Right atrium auricular region (tissue), 2 donors: ENCODE measurements around the gene LLGL1. TPM values are rescaled to one million over a fixed set of nuclear protein-coding genes. Genes with fewer than 3 reads are reported as not detected.
A peak's percentile ranks its signal among the peaks of the same experiment; 100 is the strongest.

Experiments used
- DNase-seq: peaks from one replicate; pipeline ENCODE4 v3.0.0-alpha.2; 2019; ENCODE audit warnings: low spot score
- H3K27ac ChIP-seq, 2 donors: fragments of 200-600 bp; sonication (generic); 1 replicate in 1 of 2; 2 replicates in 1 of 2; pipeline ENCODE4 v1.5.1; 2016 to 2019
- H3K27me3 ChIP-seq, 2 donors: fragments of 200-600 bp; sonication (generic); one replicate each; pipeline versions ENCODE4 v1.5.1 to v1.6.0; 2017 to 2019
- H3K36me3 ChIP-seq: fragments of 200-600 bp; sonication (generic); one replicate; pipeline ENCODE4 v1.5.1; 2016
- H3K4me1 ChIP-seq, 2 donors: fragments of 200-600 bp; sonication (generic); one replicate each; pipeline versions ENCODE4 v1.5.1 to v1.6.0; 2017 to 2019
- H3K4me3 ChIP-seq, 2 donors: fragments of 200-600 bp; sonication (generic); 1 replicate in 1 of 2; 2 replicates in 1 of 2; pipeline ENCODE4 v1.5.1; 2017 to 2019; ENCODE audit warnings: mild to moderate bottlenecking in 1 of 2, moderate library complexity in 1 of 2
- H3K9me3 ChIP-seq, 2 donors: fragments of 200-600 bp; sonication (generic); one replicate each; pipeline ENCODE4 v1.5.1; 2019
- total RNA-seq, 2 donors: library from RNA; depleted of rRNA; stranded (reverse); fragments of >200 nt; gene quantifications; one replicate each; pipeline ENCODE4 v1.1.0, GENCODE V29; 2016
- TF ChIP-seq, protein P1 (sequence below), 2 donors: fragments of 200-600 bp; sonication (generic); IDR thresholded peaks; one replicate each; pipeline ENCODE4 v1.5.1; 2019; ENCODE audit warnings: antibody characterized with exemption in 2 of 2

Gene LLGL1
- total RNA-seq, 2 donors from 2014 or later = 12.6 to 16.7 TPM

DNA sequence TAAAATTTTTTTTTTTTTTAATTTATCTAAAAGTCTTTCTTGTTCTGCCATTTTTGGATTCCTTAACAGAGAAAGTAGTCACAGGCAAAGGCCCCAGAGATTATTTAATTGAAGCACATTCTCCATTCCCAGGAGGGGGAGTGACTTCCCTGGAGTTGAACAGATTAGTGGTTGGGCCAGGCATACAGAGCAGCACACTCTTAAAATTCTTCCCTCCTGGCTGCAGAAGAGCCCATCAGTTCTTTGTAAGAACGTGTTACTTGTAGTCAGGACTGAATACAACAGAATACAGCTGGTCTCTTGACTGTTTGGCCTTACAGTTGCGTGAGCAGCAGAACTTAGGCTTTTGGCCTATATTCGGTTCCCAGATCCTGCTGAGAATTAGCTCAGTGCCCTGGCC is 40.0 kb upstream of the LLGL1 start:
- DNase-seq = no peak
- TF ChIP-seq, protein P1, sequence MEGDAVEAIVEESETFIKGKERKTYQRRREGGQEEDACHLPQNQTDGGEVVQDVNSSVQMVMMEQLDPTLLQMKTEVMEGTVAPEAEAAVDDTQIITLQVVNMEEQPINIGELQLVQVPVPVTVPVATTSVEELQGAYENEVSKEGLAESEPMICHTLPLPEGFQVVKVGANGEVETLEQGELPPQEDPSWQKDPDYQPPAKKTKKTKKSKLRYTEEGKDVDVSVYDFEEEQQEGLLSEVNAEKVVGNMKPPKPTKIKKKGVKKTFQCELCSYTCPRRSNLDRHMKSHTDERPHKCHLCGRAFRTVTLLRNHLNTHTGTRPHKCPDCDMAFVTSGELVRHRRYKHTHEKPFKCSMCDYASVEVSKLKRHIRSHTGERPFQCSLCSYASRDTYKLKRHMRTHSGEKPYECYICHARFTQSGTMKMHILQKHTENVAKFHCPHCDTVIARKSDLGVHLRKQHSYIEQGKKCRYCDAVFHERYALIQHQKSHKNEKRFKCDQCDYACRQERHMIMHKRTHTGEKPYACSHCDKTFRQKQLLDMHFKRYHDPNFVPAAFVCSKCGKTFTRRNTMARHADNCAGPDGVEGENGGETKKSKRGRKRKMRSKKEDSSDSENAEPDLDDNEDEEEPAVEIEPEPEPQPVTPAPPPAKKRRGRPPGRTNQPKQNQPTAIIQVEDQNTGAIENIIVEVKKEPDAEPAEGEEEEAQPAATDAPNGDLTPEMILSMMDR (IDR thresholded peaks at IDR 0.05) = no peak
- Histone ChIP-seq H3K36me3 (peaks cover 9% of the 10 kb centered on the region), H3K27me3 (no peaks in the 10 kb centered on the region), H3K4me3 (peak overlapping the region; percentile 85 to 92), H3K9me3 (no peaks in the 10 kb centered on the region), H3K27ac (peak overlapping the region; percentile 92 to 94), H3K4me1 (peaks cover 0 to 72% of the 10 kb centered on the region in 2 donors)

DNA sequence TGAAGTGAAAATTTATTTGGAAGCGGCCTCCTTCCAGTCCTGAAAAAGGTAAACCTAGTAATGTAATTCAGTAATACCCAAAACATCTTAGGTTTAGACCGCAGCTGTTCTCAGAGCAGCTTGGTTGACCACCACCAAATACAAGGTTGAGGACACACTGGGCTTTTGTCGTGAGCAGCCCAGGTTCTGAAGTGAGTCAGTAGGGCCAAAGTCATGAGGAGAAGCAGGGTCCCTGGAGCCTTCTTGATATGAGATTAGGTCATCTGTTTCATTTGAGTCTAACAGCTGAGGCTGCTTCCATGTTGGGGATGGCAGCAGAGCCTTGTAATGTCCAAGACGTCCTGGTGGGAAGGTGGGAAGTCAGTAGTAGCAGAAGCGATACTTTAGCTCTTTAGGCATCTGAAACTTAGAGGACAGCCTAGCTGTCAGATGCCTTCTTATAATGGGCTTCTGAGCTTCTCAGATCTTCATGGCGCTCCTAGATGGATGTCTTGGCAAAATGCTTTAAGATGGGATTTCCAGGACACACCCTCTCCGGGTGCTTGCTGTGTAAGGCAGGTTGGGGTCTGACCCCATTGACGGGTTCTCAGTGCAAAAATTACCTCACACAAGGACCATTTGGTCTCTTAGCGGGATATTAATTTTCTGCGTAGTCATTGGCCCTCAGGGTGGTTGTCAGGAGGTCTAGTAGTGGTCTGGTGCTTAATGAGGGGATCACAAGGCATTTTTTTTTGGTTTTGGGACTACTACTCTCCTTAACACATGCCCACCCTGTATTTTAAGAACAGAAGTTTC is 39.4 kb upstream of the LLGL1 start:
- Histone ChIP-seq H3K27me3 (no peaks in the 10 kb centered on the region), H3K27ac (peak overlapping the region; percentile 92 to 94), H3K4me3 (peak overlapping the region; percentile 85 to 92), H3K36me3 (peaks cover 9% of the 10 kb centered on the region), H3K4me1 (peaks cover 0 to 78% of the 10 kb centered on the region in 2 donors), H3K9me3 (no peaks in the 10 kb centered on the region)
- TF ChIP-seq, protein P1 (IDR thresholded peaks at IDR 0.05) = no peak
- DNase-seq = no peak

GRCh38 chr17:18186627-18186982 is 38.8 kb upstream of the LLGL1 start:
- Histone ChIP-seq H3K36me3 (peaks cover 9% of the 10 kb centered on the region), H3K27me3 (no peaks in the 10 kb centered on the region), H3K4me1 (peaks cover 0 to 81% of the 10 kb centered on the region in 2 donors), H3K27ac (peak overlapping the region; percentile 92 to 94), H3K4me3 (peak overlapping the region; percentile 85 to 92), H3K9me3 (no peaks in the 10 kb centered on the region)
- DNase-seq = no peak
- TF ChIP-seq, protein P1 (IDR thresholded peaks at IDR 0.05) = no peak

- Histone ChIP-seq H3K27me3 (no peaks in the 10 kb centered on the region), H3K9me3 (no peaks in the 10 kb centered on the region), H3K4me3 (peak overlapping the region; percentile 85 to 92), H3K36me3 (peaks cover 9% of the 10 kb centered on the region), H3K4me1 (peaks cover 0 to 81% of the 10 kb centered on the region in 2 donors), H3K27ac (peak overlapping the region; percentile 92 to 94)
- no peak for DNase-seq
- TF ChIP-seq, protein P1 (IDR thresholded peaks at IDR 0.05) = no peak
These were observed 38.2 kb upstream of the LLGL1 start for GRCh38 chr17:18187226-18187625.

DNA sequence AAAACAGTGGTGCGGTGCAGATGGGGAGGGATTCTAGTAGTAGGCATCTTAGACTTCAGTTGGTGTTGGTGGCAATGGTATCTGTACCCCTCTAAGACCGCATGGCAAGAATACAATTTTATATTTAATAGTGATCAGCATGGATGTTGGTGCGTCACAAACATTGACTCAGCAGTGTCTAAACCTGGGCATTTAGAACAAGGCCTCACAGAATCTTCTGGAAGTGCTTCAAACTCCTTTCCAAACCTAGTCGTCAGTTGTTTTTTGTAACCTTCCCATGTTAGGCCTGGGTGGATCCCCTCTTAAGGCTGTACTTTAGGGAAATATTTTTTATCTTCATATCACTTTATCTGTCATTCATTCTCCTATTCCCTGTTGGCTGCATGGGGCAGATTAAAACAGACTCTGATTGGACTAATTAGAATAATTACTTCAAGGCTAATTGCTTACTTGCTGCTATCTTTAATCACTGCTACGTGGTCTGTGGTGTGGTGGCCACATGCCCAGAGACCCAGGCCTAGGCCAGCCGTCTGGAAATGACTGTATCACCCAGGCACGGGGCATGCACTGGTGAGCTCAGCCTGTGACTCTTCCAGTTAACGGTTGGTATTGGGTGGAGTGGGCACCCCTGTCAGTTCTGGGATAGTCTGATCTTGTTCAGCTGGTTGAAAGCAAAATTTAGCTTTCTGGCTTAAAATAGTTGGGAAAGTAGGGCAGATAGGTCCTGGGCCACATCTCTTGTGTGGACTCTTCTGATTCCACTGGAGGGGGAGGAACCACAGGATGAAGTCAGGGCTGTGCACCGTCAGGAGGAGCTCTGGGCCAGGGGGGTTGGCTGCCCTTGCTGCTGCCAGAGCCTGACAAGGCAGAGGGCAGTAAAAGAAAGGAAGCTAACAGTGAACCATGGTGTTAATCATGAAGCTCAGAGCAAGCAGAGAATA is 37.3 kb upstream of the LLGL1 start:
- H3K27me3 ChIP-seq = no peaks in the 10 kb centered on the region
- H3K27ac ChIP-seq = peak overlapping the region; percentile 24 to 94
- H3K4me3 ChIP-seq = peak overlapping the region in 1 of 2 donors; percentile 85
- peaks cover 9% of the 10 kb centered on the region for H3K36me3 ChIP-seq
- no peak for DNase-seq
- TF ChIP-seq, protein P1 (IDR thresholded peaks at IDR 0.05) = no peak
- no peaks in the 10 kb centered on the region for H3K9me3 ChIP-seq
- H3K4me1 ChIP-seq = peaks cover 0 to 78% of the 10 kb centered on the region in 2 donors
